K562 treated with DMSO at 1 percent for 12 hours (cell line): Measurements from ENCODE around the gene TSPAN6. TPM values are rescaled to one million over a fixed set of nuclear protein-coding genes. Genes with fewer than 3 reads are reported as not detected.

Experiments used
- total RNA-seq: library from RNA; unstranded; fragments of 300-600 nt; gene quantifications from 2 replicates; pipeline ENCODE4 v1.2.3, GENCODE V29; 2022; ENCODE audit not compliant: insufficient read depth

The TSPAN6 gene, protein sequence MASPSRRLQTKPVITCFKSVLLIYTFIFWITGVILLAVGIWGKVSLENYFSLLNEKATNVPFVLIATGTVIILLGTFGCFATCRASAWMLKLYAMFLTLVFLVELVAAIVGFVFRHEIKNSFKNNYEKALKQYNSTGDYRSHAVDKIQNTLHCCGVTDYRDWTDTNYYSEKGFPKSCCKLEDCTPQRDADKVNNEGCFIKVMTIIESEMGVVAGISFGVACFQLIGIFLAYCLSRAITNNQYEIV
- not detected in 2 replicates for total RNA-seq

DNA sequence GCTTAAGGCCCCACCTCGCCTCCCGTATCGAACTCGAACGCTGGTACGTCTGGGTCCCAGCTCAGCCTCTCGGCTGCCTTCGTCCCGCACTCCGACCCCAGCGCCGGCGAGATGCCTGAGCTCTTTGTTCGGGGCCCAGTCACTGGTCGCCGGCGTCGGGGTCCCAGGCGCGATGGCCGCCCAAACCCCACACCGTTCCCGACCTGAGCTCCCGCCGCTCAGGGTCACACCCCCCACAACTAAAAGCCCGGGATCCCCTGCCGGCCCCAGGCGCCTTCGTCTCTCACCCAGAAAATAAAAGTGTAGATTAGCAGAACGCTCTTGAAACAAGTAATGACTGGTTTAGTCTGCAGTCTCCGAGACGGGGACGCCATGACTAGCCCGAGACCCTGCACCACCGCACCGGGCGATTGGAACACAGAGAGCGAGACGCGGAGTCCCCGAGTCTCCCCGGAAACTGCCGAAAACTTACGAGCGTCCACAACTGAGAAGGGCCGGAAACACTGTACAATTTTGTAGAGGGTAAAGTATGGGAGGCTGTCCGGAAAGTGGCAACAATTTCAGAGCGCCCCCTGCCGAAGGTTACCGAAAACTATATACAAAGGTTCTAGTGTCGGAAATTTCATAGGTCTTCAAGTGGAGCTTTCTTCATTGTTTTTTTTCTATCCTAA lies at the start of gene TSPAN6:
TSS of gene TSPAN6 (minus strand) at position 486 of the 671 bp plus-strand sequence. CDS start at position 374, 112 bp downstream.

DNA sequence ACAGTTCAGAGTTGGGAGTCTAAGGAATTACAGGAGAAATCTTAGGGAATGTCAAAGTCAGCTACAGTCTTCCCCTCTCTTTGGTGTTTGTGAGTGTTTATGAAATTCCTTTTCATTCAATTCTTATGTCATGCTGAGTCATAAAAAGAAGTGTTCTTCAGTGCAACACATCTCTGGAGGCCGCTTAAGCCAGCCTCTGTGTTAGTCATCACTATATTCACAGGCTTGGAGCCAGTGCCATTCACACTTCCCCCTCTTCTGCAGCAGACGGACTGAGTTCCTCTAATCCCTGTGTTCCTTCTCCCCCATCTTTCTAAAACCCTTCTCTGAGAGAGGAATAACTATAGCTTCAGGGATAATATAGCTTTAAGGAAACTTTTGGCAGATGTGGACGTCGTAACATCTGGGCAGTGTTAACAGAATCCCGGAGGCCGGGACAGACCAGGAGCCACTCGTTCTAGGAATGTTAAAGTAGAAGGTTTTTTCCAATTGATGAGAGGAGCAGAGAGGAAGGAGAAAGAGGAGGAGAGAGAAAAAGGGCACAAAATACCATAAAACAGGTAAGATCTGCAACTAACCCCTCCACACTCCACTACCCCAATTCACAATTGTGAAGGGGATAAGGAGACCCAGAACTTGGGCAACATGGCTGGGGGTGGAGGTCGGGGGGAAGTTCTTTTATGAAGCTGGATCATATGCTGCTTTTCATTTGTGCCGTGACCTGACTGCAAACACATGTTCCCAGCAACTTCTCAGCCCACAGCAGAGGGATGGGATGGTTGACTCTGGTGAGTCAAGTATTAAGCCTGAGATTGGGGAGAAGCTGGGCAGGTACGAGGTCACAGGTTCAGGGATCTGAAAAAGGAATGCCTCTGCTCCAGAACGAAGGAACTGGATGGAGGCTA lies 7.6 kb upstream of the TSPAN6 start, which contains the start of gene SRPX2:
TSS of gene SRPX2 (plus strand) at position 244 of the 905 bp plus-strand sequence. CDS start 2,124 bp downstream, outside the sequence.

DNA sequence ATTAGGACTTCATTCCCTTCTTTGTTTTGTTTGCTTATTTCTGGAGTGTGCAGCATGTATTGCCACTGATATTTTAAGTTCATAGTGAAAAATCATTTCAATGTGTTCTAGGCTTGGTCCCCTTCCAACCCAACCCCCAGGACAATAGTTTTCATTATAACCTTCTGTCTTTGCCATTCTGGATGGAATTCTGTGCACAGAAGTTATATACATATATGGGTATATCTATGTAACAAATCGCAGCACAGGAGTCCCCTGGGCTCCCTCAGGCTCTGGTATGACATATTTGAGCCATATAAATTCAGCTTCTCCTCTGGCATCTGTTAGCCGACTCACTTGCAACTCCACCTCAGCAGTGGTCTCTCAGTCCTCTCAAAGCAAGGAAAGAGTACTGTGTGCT lies 52.0 kb downstream of the TSPAN6 start, which contains the start of gene TNMD:
TSS of gene TNMD (plus strand) at position 326 of the 400 bp plus-strand sequence. CDS start 83 bp downstream, outside the sequence.

Other genes with a start within 250 kb of the TSPAN6 start
- gene PCDH19, start 226.5 kb downstream of the TSPAN6 start, total RNA-seq: not detected in 2 replicates
- gene TNMD, start 51.9 kb downstream of the TSPAN6 start, total RNA-seq: not detected in 2 replicates
- gene SRPX2, start 7.4 kb upstream of the TSPAN6 start, total RNA-seq: not detected in 2 replicates
- 0.90 and 56.1 TPM in 2 replicates for gene SYTL4, start 95.3 kb upstream of the TSPAN6 start, total RNA-seq
- 19.7 and 37.6 TPM in 2 replicates for gene CSTF2, start 183.6 kb upstream of the TSPAN6 start, total RNA-seq
- not detected in 2 replicates for gene NOX1, start 237.6 kb upstream of the TSPAN6 start, total RNA-seq